Lung (tissue), 12 donors: ENCODE data around the gene SP140. TPM values are rescaled to one million over a fixed set of nuclear protein-coding genes. Genes with fewer than 3 reads are reported as not detected.

ENCODE experiments used
- ATAC-seq: fragments of 200-7000 bp; cut with Tn5 transposase; one replicate; pipeline ENCODE4 v1.9.1; 2020; ENCODE audit warnings: moderate number of reproducible peaks; ENCODE audit not compliant: insufficient read depth, low FRiP score
- DNase-seq, 3 donors: peaks; one replicate each; pipeline ENCODE4 v3.0.0-alpha.2; 2013 to 2017
- H3K27ac ChIP-seq, 2 donors: one replicate each; pipeline ENCODE4 v1.5.1; 2013; ENCODE audit warnings: mild to moderate bottlenecking in 2 of 2, moderate library complexity in 2 of 2, control low read depth in 1 of 2, inconsistent platforms in 1 of 2, low read depth in 1 of 2, low read length in 1 of 2
- H3K27me3 ChIP-seq, 3 donors: one replicate each; pipeline ENCODE4 v1.5.1; 2013; ENCODE audit warnings: low read length in 2 of 3; ENCODE audit not compliant: control insufficient read depth in 3 of 3, insufficient read depth in 3 of 3
- H3K36me3 ChIP-seq, 4 donors: one replicate each; pipeline ENCODE4 v1.5.1; 2013; ENCODE audit warnings: low read length in 4 of 4, mild to moderate bottlenecking in 1 of 4, moderate library complexity in 1 of 4; ENCODE audit not compliant: control insufficient read depth in 4 of 4, insufficient read depth in 4 of 4
- H3K4me1 ChIP-seq, 5 donors: one replicate each; pipeline ENCODE4 v1.5.1; 2013; ENCODE audit warnings: low read length in 5 of 5, mild to moderate bottlenecking in 2 of 5, moderate library complexity in 1 of 5; ENCODE audit not compliant: control insufficient read depth in 5 of 5, insufficient read depth in 5 of 5
- H3K4me3 ChIP-seq: one replicate; pipeline ENCODE4 v1.5.1; 2013; ENCODE audit warnings: mild to moderate bottlenecking, control low read depth, moderate library complexity
- H3K9ac ChIP-seq, 2 donors: one replicate each; pipeline ENCODE4 v1.5.1; 2013; ENCODE audit warnings: low read length in 2 of 2, control low read depth in 1 of 2; ENCODE audit not compliant: insufficient read depth in 1 of 2
- H3K9me3 ChIP-seq, 4 donors: one replicate each; pipeline ENCODE4 v1.5.1; 2013; ENCODE audit warnings: low read length in 3 of 4, mild to moderate bottlenecking in 1 of 4, moderate library complexity in 1 of 4; ENCODE audit not compliant: control insufficient read depth in 4 of 4, insufficient read depth in 3 of 4
- CTCF ChIP-seq: IDR thresholded peaks from 2 replicates; pipeline ENCODE4 v1.5.1; 2012; ENCODE audit warnings: mild to moderate bottlenecking; ENCODE audit errors: control extremely low read depth, extremely low read depth
- WGBS, 2 donors: extraction: QIAGEN DNeasy Blood & Tissue Kit; methylation state at CpG; one replicate each; pipeline ENCODE4 v1.1.7; 2013; 5-methylcytosine and 5-hydroxymethylcytosine counted together
- polyA plus RNA-seq, 2 donors: library from polyadenylated mRNA; stranded (reverse); fragments of 200-250 nt; gene quantifications; one replicate each; pipeline ENCODE4 v1.2.1, GENCODE V29; 2013
- total RNA-seq, 2 donors: library from RNA; depleted of rRNA in 1 of 2; stranded (reverse); fragments of >200 nt in 1 of 2; gene quantifications; one replicate each; pipeline ENCODE4 v1.2.1, GENCODE V29; 2014 to 2021
- donor health status: control.
- donor health status: control.
- donor health status: Bipolar disorder and iron deficiency.
- donor health status: healthy.
- donor health status: DM: yes; HTN: yes; CAD: no.

The SP140 gene
- total and polyA plus RNA-seq, 4 donors = 2.9 to 6.7 (median 6.0) TPM

- Histone ChIP-seq H3K36me3 (peaks cover 34 to 73% (median 65%) of the 10 kb centered on the region in 4 donors), H3K27ac (no peak overlapping the region), H3K27me3 (no peaks in the 10 kb centered on the region), H3K4me3 (no peak overlapping the region), H3K4me1 (no peaks in the 10 kb centered on the region), H3K9ac (no peak overlapping the region), H3K9me3 (peaks cover 0 to 1% (median 0%) of the 10 kb centered on the region in 4 donors)
- whole genome bisulfite sequencing, 2 donors = 95 to 96% methylated on average over 2 of the region's 2 CpGs
- DNase-seq = no peak
- no peak for TF ChIP-seq CTCF
- no peak for ATAC-seq
These were observed 19.8 kb upstream of the SP140 start for GRCh38 chr2:230205721-230206120.

- H3K27me3 ChIP-seq = no peaks in the 10 kb centered on the region
- H3K36me3 ChIP-seq = peaks cover 46 to 72% (median 59%) of the 10 kb centered on the region in 4 donors
- peaks cover 0 to 1% (median 0%) of the 10 kb centered on the region in 4 donors for H3K9me3 ChIP-seq
- H3K4me3 ChIP-seq = no peak overlapping the region
- H3K4me1 ChIP-seq = no peaks in the 10 kb centered on the region
- DNase-seq (no peak), ATAC-seq (no peak)
- H3K9ac ChIP-seq = no peak overlapping the region
- H3K27ac ChIP-seq = no peak overlapping the region
- TF ChIP-seq CTCF = no peak
These were observed 17.0 kb upstream of the SP140 start for GRCh38 chr2:230208576-230208975.

- TF ChIP-seq CTCF = no peak
- Histone ChIP-seq H3K27me3 (no peaks in the 10 kb centered on the region), H3K9ac (no peak overlapping the region), H3K36me3 (peaks cover 49 to 70% (median 61%) of the 10 kb centered on the region in 4 donors), H3K9me3 (peaks cover 0 to 1% (median 0%) of the 10 kb centered on the region in 4 donors), H3K4me3 (no peak overlapping the region), H3K4me1 (peaks cover 0 to 1% (median 0%) of the 10 kb centered on the region in 5 donors), H3K27ac (no peak overlapping the region)
- 72 to 81% methylated on average over 1 of the region's 1 CpG for WGBS, 2 donors
- DNase-seq (no peak), ATAC-seq (no peak)
These were observed 16.0 kb upstream of the SP140 start for GRCh38 chr2:230209422-230210051.

GRCh38 chr2:230216489-230216888, 9.0 kb upstream of the SP140 start:
- ATAC-seq (no peak), DNase-seq (no peak)
- Histone ChIP-seq H3K27me3 (no peaks in the 10 kb centered on the region), H3K9ac (no peak overlapping the region), H3K9me3 (no peaks in the 10 kb centered on the region), H3K36me3 (peaks cover 18 to 31% (median 27%) of the 10 kb centered on the region in 4 donors), H3K4me1 (peaks cover 0 to 17% (median 0%) of the 10 kb centered on the region in 5 donors), H3K27ac (no peak overlapping the region), H3K4me3 (no peak overlapping the region)
- no peak for TF ChIP-seq CTCF
- 84 to 92% methylated on average over 1 of the region's 1 CpG for WGBS, 2 donors
